Measurements from ENCODE around the gene CXCL3. TPM values are rescaled to one million over a fixed set of nuclear protein-coding genes. Genes with fewer than 3 reads are reported as not detected.

The CXCL3 gene
- total RNA-seq, 1 donor from 2014 or later, result not detected

DNA sequence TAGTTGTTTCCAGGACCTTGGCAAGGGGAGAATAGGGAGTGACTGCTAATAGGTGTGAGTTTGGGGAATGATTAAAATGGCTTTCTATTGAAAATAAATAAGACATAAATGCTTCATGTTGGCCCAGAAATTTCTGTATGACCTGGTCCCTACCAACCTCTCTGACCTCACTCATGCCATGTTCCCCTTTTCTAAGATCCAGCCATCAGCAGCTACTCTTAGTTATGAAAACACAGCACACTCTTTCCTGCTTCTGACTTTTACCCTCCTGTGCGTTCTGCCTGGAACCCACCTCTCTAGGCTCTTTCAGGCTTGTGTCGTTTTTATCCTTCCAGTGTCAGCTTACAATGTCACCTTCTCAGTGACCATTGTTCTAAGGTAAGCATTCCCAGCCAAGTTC is 25.2 kb downstream of the CXCL3 start:
- Histone ChIP-seq H3K4me1 (no peaks in the 10 kb centered on the region), H3K27me3 (no peaks in the 10 kb centered on the region), H3K27ac (no peak overlapping the region), H3K36me3 (no peaks in the 10 kb centered on the region), H3K9me3 (no peaks in the 10 kb centered on the region), H3K4me3 (no peak overlapping the region)
- intact Hi-C loops (cut with DNase I), result no loop called here
- no peak for DNase-seq (ENCODE audit: low spot score in 2 of 2)
- TF ChIP-seq, protein P1, sequence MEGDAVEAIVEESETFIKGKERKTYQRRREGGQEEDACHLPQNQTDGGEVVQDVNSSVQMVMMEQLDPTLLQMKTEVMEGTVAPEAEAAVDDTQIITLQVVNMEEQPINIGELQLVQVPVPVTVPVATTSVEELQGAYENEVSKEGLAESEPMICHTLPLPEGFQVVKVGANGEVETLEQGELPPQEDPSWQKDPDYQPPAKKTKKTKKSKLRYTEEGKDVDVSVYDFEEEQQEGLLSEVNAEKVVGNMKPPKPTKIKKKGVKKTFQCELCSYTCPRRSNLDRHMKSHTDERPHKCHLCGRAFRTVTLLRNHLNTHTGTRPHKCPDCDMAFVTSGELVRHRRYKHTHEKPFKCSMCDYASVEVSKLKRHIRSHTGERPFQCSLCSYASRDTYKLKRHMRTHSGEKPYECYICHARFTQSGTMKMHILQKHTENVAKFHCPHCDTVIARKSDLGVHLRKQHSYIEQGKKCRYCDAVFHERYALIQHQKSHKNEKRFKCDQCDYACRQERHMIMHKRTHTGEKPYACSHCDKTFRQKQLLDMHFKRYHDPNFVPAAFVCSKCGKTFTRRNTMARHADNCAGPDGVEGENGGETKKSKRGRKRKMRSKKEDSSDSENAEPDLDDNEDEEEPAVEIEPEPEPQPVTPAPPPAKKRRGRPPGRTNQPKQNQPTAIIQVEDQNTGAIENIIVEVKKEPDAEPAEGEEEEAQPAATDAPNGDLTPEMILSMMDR (IDR thresholded peaks at IDR 0.05), result no peak

DNA sequence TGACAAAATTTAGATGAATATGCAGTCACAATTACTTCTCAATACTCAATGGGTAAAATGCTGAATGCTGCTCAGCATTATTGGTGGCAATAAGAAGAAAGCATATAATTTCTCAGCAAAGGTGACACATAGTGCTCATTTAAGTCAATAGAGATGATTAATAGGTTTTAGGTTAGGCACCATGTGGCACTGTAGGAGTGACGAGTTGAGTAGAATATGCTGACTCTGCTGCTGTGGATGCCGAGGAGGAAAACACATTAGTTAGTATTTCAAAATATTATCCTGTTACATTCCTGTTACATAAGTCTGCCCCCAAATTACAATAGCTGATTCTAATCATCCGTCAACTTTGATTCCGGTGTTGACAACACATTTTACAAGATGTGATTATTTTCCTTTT is 26.4 kb downstream of the CXCL3 start:
- DNase-seq (ENCODE audit: low spot score in 2 of 2), result no peak
- intact Hi-C loops (cut with DNase I), result no loop called here
- TF ChIP-seq, protein P1 (IDR thresholded peaks at IDR 0.05), result no peak

GRCh38 chr4:74009307-74009706 is 29.2 kb downstream of the CXCL3 start:
- TF ChIP-seq, protein P1 (IDR thresholded peaks at IDR 0.05), result no peak
- H3K9me3 ChIP-seq, result no peaks in the 10 kb centered on the region
- H3K36me3 ChIP-seq, result no peaks in the 10 kb centered on the region
- H3K4me3 ChIP-seq, result no peak overlapping the region
- intact Hi-C loops (cut with DNase I), result no loop called here
- H3K27me3 ChIP-seq, result no peaks in the 10 kb centered on the region
- H3K27ac ChIP-seq, result no peak overlapping the region
- DNase-seq (ENCODE audit: low spot score in 2 of 2), result no peak
- no peaks in the 10 kb centered on the region for H3K4me1 ChIP-seq

More for the DNA sequence above, 26.4 kb downstream of the CXCL3 start:
- no peaks in the 10 kb centered on the region for H3K27me3 ChIP-seq
- no peak overlapping the region for H3K27ac ChIP-seq
- H3K4me3 ChIP-seq, result no peak overlapping the region
- H3K36me3 ChIP-seq, result no peaks in the 10 kb centered on the region
- no peaks in the 10 kb centered on the region for H3K4me1 ChIP-seq
- H3K9me3 ChIP-seq, result no peaks in the 10 kb centered on the region

GRCh38 chr4:74006009-74006476 is 32.4 kb downstream of the CXCL3 start:
- Histone ChIP-seq H3K27me3 (no peaks in the 10 kb centered on the region), H3K4me1 (no peaks in the 10 kb centered on the region), H3K27ac (no peak overlapping the region), H3K4me3 (no peak overlapping the region), H3K9me3 (no peaks in the 10 kb centered on the region), H3K36me3 (no peaks in the 10 kb centered on the region)
- intact Hi-C loops (cut with DNase I), result no loop called here
- TF ChIP-seq, protein P1 (IDR thresholded peaks at IDR 0.05), result no peak
- no peak for DNase-seq (ENCODE audit: low spot score in 2 of 2)

DNA sequence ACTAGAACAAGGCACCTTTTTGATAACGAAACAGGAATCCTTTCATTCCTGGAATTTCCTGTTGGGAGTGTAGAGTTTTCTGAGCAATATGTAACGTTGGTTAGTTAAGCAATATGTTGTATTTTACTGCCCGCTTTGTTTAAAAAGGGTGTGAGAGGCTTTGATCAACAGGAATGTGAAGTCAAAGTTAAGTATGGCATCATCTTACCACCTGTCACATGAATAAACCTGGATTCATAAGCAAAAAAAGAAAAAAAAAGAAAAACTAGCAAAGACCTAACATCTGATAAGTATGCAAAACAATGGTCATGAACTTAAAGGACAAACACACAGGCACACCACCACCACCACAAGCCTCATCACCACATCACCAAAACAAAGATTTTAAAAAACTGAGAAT is 33.0 kb downstream of the CXCL3 start:
- Histone ChIP-seq H3K9me3 (no peaks in the 10 kb centered on the region), H3K4me3 (no peak overlapping the region), H3K36me3 (no peaks in the 10 kb centered on the region), H3K27me3 (no peaks in the 10 kb centered on the region), H3K27ac (no peak overlapping the region), H3K4me1 (no peaks in the 10 kb centered on the region)
- intact Hi-C loops (cut with DNase I), result no loop called here
- no peak for DNase-seq (ENCODE audit: low spot score in 2 of 2)
- TF ChIP-seq, protein P1 (IDR thresholded peaks at IDR 0.05), result no peak

DNA sequence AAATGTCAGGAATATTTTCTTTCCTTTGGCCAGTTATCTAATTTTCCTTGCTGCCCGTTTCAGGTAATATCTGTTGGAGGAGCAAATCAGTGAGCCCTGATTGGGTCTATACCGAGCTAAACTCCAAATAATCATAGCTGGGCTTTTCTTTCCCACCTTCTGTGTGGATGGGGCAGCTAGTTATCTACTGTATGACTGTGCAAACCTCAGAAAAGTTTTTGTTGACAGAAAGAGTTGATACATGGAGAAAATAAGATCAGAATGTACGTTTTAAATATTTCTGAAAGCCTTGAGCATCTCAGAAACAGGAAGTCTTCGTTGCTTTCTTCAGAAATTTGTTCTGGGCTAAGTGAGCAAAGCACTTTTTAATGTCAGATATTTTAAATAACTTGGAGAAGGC is 33.8 kb downstream of the CXCL3 start:
- no peak overlapping the region for H3K27ac ChIP-seq
- H3K9me3 ChIP-seq, result no peaks in the 10 kb centered on the region
- H3K27me3 ChIP-seq, result no peaks in the 10 kb centered on the region
- intact Hi-C loops (cut with DNase I), result no loop called here
- DNase-seq (ENCODE audit: low spot score in 2 of 2), result no peak
- H3K4me3 ChIP-seq, result no peak overlapping the region
- H3K4me1 ChIP-seq, result no peaks in the 10 kb centered on the region
- H3K36me3 ChIP-seq, result no peaks in the 10 kb centered on the region
- TF ChIP-seq, protein P1 (IDR thresholded peaks at IDR 0.05), result no peak

Data from ascending aorta (tissue), 2 donors.